Measurements from ENCODE around the gene ERV3-1. TPM values are rescaled to one million over a fixed set of nuclear protein-coding genes. Genes with fewer than 3 reads are reported as not detected.

The ERV3-1 gene
- total RNA-seq, 1 experiment from 2014 or later, result 23.1 TPM

- no peaks in the 10 kb centered on the region for H3K27me3 ChIP-seq (ENCODE audit: control insufficient read depth, insufficient read depth, low read length)
- peaks cover 3% of the 10 kb centered on the region; the same call in 1 of the 2 replicates for H3K36me3 ChIP-seq (ENCODE audit: control insufficient read depth, insufficient read depth, low read length)
- DNase-seq (ENCODE audit: low read depth, low spot score) (no peak), ATAC-seq (no peak)
- TF ChIP-seq REST (IDR thresholded peaks at IDR 0.05; ENCODE audit: insufficient read depth in 1 of 2, low read depth in 2 of 2, low read length in 1 of 2) (no peak), TCF7L2 (IDR thresholded peaks at IDR 0.05; ENCODE audit: low read depth, low read length) (no peak), SIN3A (IDR thresholded peaks at IDR 0.05; ENCODE audit: borderline replicate concordance, insufficient read depth, low read depth, low read length) (no peak), POLR2AphosphoS5 (IDR thresholded peaks at IDR 0.05; ENCODE audit: low read depth, low read length) (no peak)
- TF ChIP-seq, protein P1, sequence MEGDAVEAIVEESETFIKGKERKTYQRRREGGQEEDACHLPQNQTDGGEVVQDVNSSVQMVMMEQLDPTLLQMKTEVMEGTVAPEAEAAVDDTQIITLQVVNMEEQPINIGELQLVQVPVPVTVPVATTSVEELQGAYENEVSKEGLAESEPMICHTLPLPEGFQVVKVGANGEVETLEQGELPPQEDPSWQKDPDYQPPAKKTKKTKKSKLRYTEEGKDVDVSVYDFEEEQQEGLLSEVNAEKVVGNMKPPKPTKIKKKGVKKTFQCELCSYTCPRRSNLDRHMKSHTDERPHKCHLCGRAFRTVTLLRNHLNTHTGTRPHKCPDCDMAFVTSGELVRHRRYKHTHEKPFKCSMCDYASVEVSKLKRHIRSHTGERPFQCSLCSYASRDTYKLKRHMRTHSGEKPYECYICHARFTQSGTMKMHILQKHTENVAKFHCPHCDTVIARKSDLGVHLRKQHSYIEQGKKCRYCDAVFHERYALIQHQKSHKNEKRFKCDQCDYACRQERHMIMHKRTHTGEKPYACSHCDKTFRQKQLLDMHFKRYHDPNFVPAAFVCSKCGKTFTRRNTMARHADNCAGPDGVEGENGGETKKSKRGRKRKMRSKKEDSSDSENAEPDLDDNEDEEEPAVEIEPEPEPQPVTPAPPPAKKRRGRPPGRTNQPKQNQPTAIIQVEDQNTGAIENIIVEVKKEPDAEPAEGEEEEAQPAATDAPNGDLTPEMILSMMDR (IDR thresholded peaks at IDR 0.05), result no peak
- H3K4me1 ChIP-seq (ENCODE audit: control insufficient read depth, insufficient read depth, low read length), result no peaks in the 10 kb centered on the region
- CTCF ChIA-PET, result no interaction called here
- POLR2A ChIA-PET, result no interaction called here
- intact Hi-C loops (cut with micrococcal nuclease; ENCODE audit: unreplicated experiment), result no loop called here
- in situ Hi-C loops (cut with HindIII; ENCODE audit: low pct_unique_long_range_greater_than_20kb, low sequenced_read_pairs), result no loop called here
- H3K9me3 ChIP-seq (ENCODE audit: control insufficient read depth, insufficient read depth, low read depth, low read length), result peaks cover 29% of the 10 kb centered on the region
- H3K27ac ChIP-seq (ENCODE audit: low read length), result no peak overlapping the region
- BruUV-seq (replicated peaks), result no TSS peak
- H3K4me3 ChIP-seq (ENCODE audit: low read depth in 2 of 2, low read length in 2 of 2), result no peak overlapping the region
Measured at GRCh38 chr7:65001291-65001814, 5.1 kb downstream of the ERV3-1 start.

- Histone ChIP-seq H3K27ac (ENCODE audit: low read length) (no peak overlapping the region), H3K4me3 (ENCODE audit: low read depth in 2 of 2, low read length in 2 of 2) (no peak overlapping the region), H3K9me3 (ENCODE audit: control insufficient read depth, insufficient read depth, low read depth, low read length) (peaks cover 30% of the 10 kb centered on the region), H3K27me3 (ENCODE audit: control insufficient read depth, insufficient read depth, low read length) (no peaks in the 10 kb centered on the region), H3K36me3 (ENCODE audit: control insufficient read depth, insufficient read depth, low read length) (no peaks in the 10 kb centered on the region), H3K4me1 (ENCODE audit: control insufficient read depth, insufficient read depth, low read length) (no peaks in the 10 kb centered on the region)
- DNase-seq (ENCODE audit: low read depth, low spot score) (no peak), ATAC-seq (no peak)
- BruUV-seq (replicated peaks), result no TSS peak
- TF ChIP-seq REST (IDR thresholded peaks at IDR 0.05; ENCODE audit: insufficient read depth in 1 of 2, low read depth in 2 of 2, low read length in 1 of 2) (no peak), SIN3A (IDR thresholded peaks at IDR 0.05; ENCODE audit: borderline replicate concordance, insufficient read depth, low read depth, low read length) (no peak), POLR2AphosphoS5 (IDR thresholded peaks at IDR 0.05; ENCODE audit: low read depth, low read length) (no peak), TCF7L2 (IDR thresholded peaks at IDR 0.05; ENCODE audit: low read depth, low read length) (no peak)
- TF ChIP-seq, protein P1 (IDR thresholded peaks at IDR 0.05), result no peak
- ChIA-PET POLR2A (no interaction called here), CTCF (no interaction called here)
- intact Hi-C loops (cut with micrococcal nuclease; ENCODE audit: unreplicated experiment), result no loop called here
- in situ Hi-C loops (cut with HindIII; ENCODE audit: low pct_unique_long_range_greater_than_20kb, low sequenced_read_pairs), result no loop called here
Measured at GRCh38 chr7:64999165-65000004, 7.1 kb downstream of the ERV3-1 start.
